H1 (cell line): ENCODE data around the gene FHL1. TPM values are rescaled to one million over a fixed set of nuclear protein-coding genes. Genes with fewer than 3 reads are reported as not detected.

Experiments used
- CTCF ChIA-PET: fragments of 300-600 bp; sonication (Branson Sonifier 250); formaldehyde crosslinking; loops from one replicate; lab custom pipeline; 2021; ENCODE audit not compliant: partially characterized antibody; lab: Charles Lee
- POLR2A ChIA-PET: fragments of 300-600 bp; sonication (Branson Sonifier 250); formaldehyde crosslinking; loops from one replicate; lab custom pipeline; 2021; ENCODE audit warnings: inconsistent platforms; ENCODE audit not compliant: partially characterized antibody; lab: Charles Lee
- DNase-seq, 2 experiments: peaks; one replicate each; pipeline versions ENCODE4 v3.0.0 to v3.0.0-alpha.2; 2010 to 2022; ENCODE audit warnings: low spot score in 2 of 2, low read depth in 1 of 2, mixed read lengths in 1 of 2
- FAIRE-seq: peaks from 2 replicates; lab custom pipeline; 2011; peaks lifted over from hg19 to GRCh38; lab: Jason Lieb, UNC
- H2AFZ ChIP-seq: 2 replicates; pipeline ENCODE4 v1.8.1; 2012; ENCODE audit warnings: low read length, inconsistent platforms
- H2AK5ac ChIP-seq: 2 replicates; pipeline ENCODE4 v1.6.1; 2013; ENCODE audit warnings: low read depth, low read length
- H2BK120ac ChIP-seq: replicated peaks from 2 replicates; pipeline ENCODE3; 2013; ENCODE audit warnings: low read depth, low read length, inconsistent platforms
- H2BK12ac ChIP-seq: 2 replicates; pipeline ENCODE4 v1.6.1; 2013; ENCODE audit warnings: low read depth, low read length
- H2BK15ac ChIP-seq: 2 replicates; pipeline ENCODE4 v1.6.1; 2013; ENCODE audit warnings: low read length
- H2BK20ac ChIP-seq: 2 replicates; pipeline ENCODE4 v1.6.1; 2013; ENCODE audit warnings: low read length
- H2BK5ac ChIP-seq: 2 replicates; pipeline ENCODE4 v1.6.1; 2013; ENCODE audit warnings: low read depth, low read length
- H3K14ac ChIP-seq: 2 replicates; pipeline ENCODE4 v1.6.1; 2013; ENCODE audit warnings: inconsistent platforms; ENCODE audit not compliant: insufficient read length
- H3K18ac ChIP-seq: 2 replicates; pipeline ENCODE4 v1.6.1; 2013; ENCODE audit warnings: low read length; ENCODE audit errors: extremely low read depth
- H3K23ac ChIP-seq: 2 replicates; pipeline ENCODE4 v1.6.1; 2013; ENCODE audit warnings: inconsistent platforms; ENCODE audit not compliant: insufficient read length
- H3K23me2 ChIP-seq: 2 replicates; pipeline ENCODE4 v1.6.1; 2013; ENCODE audit warnings: low read depth, low read length
- H3K27ac ChIP-seq: 2 replicates; pipeline ENCODE4 v1.6.1; 2011; ENCODE audit warnings: low read depth, low read length, inconsistent platforms
- H3K27me3 ChIP-seq, 4 experiments: replicated peaks in 1 of 4; 1 replicate in 1 of 4; 2 replicates in 3 of 4; pipeline versions ENCODE4 v1.6.1 to v1.8.1; 2011 to 2013; ENCODE audit warnings: low read length in 3 of 4, mild to moderate bottlenecking in 3 of 4, inconsistent platforms in 2 of 4, mixed read lengths in 2 of 4, moderate library complexity in 1 of 4; ENCODE audit not compliant: control insufficient read depth in 3 of 4, insufficient read depth in 3 of 4; ENCODE audit errors: extremely low read depth in 1 of 4
- H3K36me3 ChIP-seq, 4 experiments: 2 replicates each; pipeline versions ENCODE4 v1.6.1 to v1.8.1; 2011 to 2013; ENCODE audit warnings: mild to moderate bottlenecking in 4 of 4, low read length in 3 of 4, moderate library complexity in 2 of 4, control low read depth in 1 of 4, inconsistent platforms in 1 of 4; ENCODE audit not compliant: insufficient read depth in 4 of 4, control insufficient read depth in 2 of 4
- H3K4ac ChIP-seq: replicated peaks from 2 replicates; pipeline ENCODE3; 2013; ENCODE audit warnings: low read length, low read depth, mixed read lengths, inconsistent platforms; ENCODE audit not compliant: insufficient read length
- H3K4me1 ChIP-seq, 4 experiments: replicated peaks in 1 of 4; 1 replicate in 1 of 4; 2 replicates in 3 of 4; pipeline versions ENCODE4 v1.6.1 to v1.8.1; 2011 to 2013; ENCODE audit warnings: low read length in 3 of 4, inconsistent platforms in 2 of 4, mixed read lengths in 1 of 4; ENCODE audit not compliant: insufficient read depth in 4 of 4, control insufficient read depth in 3 of 4
- H3K4me2 ChIP-seq, 2 experiments: 2 replicates each; pipeline versions ENCODE4 v1.6.1 to v1.8.1; 2011 to 2013; ENCODE audit warnings: low read depth in 2 of 2, low read length in 2 of 2, control low read depth in 1 of 2, inconsistent platforms in 1 of 2, mild to moderate bottlenecking in 1 of 2; ENCODE audit not compliant: insufficient read depth in 1 of 2
- H3K4me3 ChIP-seq, 4 experiments: fragments of 200-600, 300-600 bp in 1 of 4; sonication (generic), shearing (Covaris generic), sonication (Bioruptor Twin) in 1 of 4; 2 replicates each; pipeline versions ENCODE4 v1.5.1 to v1.8.1; 2011 to 2016; ENCODE audit warnings: low read length in 4 of 4, low read depth in 3 of 4, control low read depth in 2 of 4, inconsistent platforms in 2 of 4, mild to moderate bottlenecking in 2 of 4, mixed read lengths in 1 of 4, moderate library complexity in 1 of 4; ENCODE audit not compliant: insufficient read depth in 2 of 4; ENCODE audit errors: extremely low read depth in 1 of 4
- H3K56ac ChIP-seq: replicated peaks from 2 replicates; pipeline ENCODE3; 2013; ENCODE audit warnings: low read depth, mild to moderate bottlenecking, mixed read lengths, low read length, inconsistent platforms; ENCODE audit not compliant: insufficient read length
- H3K79me1 ChIP-seq: 2 replicates; pipeline ENCODE4 v1.6.1; 2013; ENCODE audit warnings: low read depth, low read length, control low read depth
- H3K79me2 ChIP-seq, 2 experiments: 2 replicates each; pipeline versions ENCODE4 v1.6.1 to v1.8.1; 2012 to 2013; ENCODE audit warnings: low read length in 2 of 2, mild to moderate bottlenecking in 2 of 2, inconsistent platforms in 1 of 2; ENCODE audit not compliant: insufficient read depth in 2 of 2, control insufficient read depth in 1 of 2
- H3K9ac ChIP-seq, 4 experiments: replicated peaks in 1 of 4; 1 replicate in 1 of 4; 2 replicates in 3 of 4; pipeline versions ENCODE4 v1.6.1 to v1.8.1; 2011 to 2013; ENCODE audit warnings: low read depth in 3 of 4, low read length in 3 of 4, control low read depth in 2 of 4, mild to moderate bottlenecking in 2 of 4, moderate library complexity in 2 of 4, inconsistent platforms in 1 of 4; ENCODE audit errors: extremely low read depth in 1 of 4
- H3K9me3 ChIP-seq, 2 experiments: 2 replicates each; pipeline versions ENCODE4 v1.6.1 to v1.8.1; 2012 to 2013; ENCODE audit warnings: mild to moderate bottlenecking in 2 of 2, moderate library complexity in 2 of 2, control low read depth in 1 of 2, inconsistent platforms in 1 of 2, low read depth in 1 of 2, low read length in 1 of 2, mixed read lengths in 1 of 2; ENCODE audit not compliant: insufficient read depth in 2 of 2
- H4K20me1 ChIP-seq, 2 experiments: replicated peaks in 1 of 2; 2 replicates each; pipeline versions ENCODE3 to v1.8.1; 2011 to 2013; ENCODE audit warnings: inconsistent platforms in 2 of 2, low read length in 2 of 2, mild to moderate bottlenecking in 1 of 2; ENCODE audit not compliant: insufficient read depth in 2 of 2, control insufficient read depth in 1 of 2
- H4K5ac ChIP-seq: 2 replicates; pipeline ENCODE4 v1.6.1; 2013; ENCODE audit warnings: low read length, low read depth, mixed read lengths, inconsistent platforms; ENCODE audit not compliant: insufficient read length
- H4K8ac ChIP-seq: 2 replicates; pipeline ENCODE4 v1.8.0; 2013; ENCODE audit warnings: mild to moderate bottlenecking, moderate library complexity, low read length, inconsistent platforms; ENCODE audit not compliant: insufficient read depth; ENCODE audit errors: extremely low read depth
- H4K91ac ChIP-seq: replicated peaks from 2 replicates; pipeline ENCODE3; 2013; ENCODE audit warnings: low read length, mixed read lengths, inconsistent platforms; ENCODE audit not compliant: insufficient read length
- BCL11A ChIP-seq, 2 experiments: IDR thresholded peaks; one replicate each; pipeline ENCODE4 v1.6.1; 2011; ENCODE audit warnings: low read depth in 2 of 2, low read length in 2 of 2, mild to moderate bottlenecking in 2 of 2
- MAX ChIP-seq: IDR thresholded peaks from 2 replicates; pipeline ENCODE4 v1.6.1; 2012; ENCODE audit warnings: inconsistent platforms
- RNF2 ChIP-seq: fragments of 200-900, 300-1000 bp; sonication (generic); IDR thresholded peaks from 2 replicates; pipeline ENCODE4 v1.7.1; 2016; ENCODE audit warnings: borderline replicate concordance, low read depth, mild to moderate bottlenecking, antibody characterized with exemption, low read length; ENCODE audit not compliant: poor library complexity, severe bottlenecking; ENCODE audit errors: missing control alignments
- TEAD4 ChIP-seq: IDR thresholded peaks from 2 replicates; pipeline ENCODE4 v1.6.1; 2012; ENCODE audit warnings: low read depth, low read length, inconsistent platforms, mixed read lengths
- WGBS, 2 experiments: shearing (Covaris generic) in 1 of 2; methylation state at CpG; one replicate each; pipeline versions ENCODE4 v1.1.6 to v1.1.7; 2013 to 2015; ENCODE audit warnings: low lambda C conversion rate in 2 of 2, mixed read lengths in 2 of 2, inconsistent platforms in 1 of 2, low coverage in 1 of 2, missing lambda C conversion rate in 1 of 2; ENCODE audit not compliant: insufficient replicate concordance in 2 of 2, insufficient coverage in 1 of 2, insufficient read length in 1 of 2; ENCODE audit errors: extremely low coverage in 1 of 2, missing lambda C conversion rate in 1 of 2; 5-methylcytosine and 5-hydroxymethylcytosine counted together
- polyA plus RNA-seq, 7 experiments: library from polyadenylated mRNA; depleted of rRNA in 3 of 7; stranded (reverse) in 5 of 7; unstranded in 2 of 7; fragments of >200 nt in 5 of 7; fragments of 200-250 nt in 2 of 7; gene quantifications; 1 replicate in 5 of 7; 2 replicates in 1 of 7; 4 replicates in 1 of 7; pipeline versions ENCODE4 v1.2.1 to v1.2.3, GENCODE V29; 2011 to 2013; ENCODE audit warnings: missing spikeins in 2 of 7, mixed read lengths in 2 of 7
- total RNA-seq: library from RNA; stranded (reverse); fragmentation: NEBNext Ultra II Directional; extraction: Animal tissue kit (Norgen Biotek cat#: 25700); gene quantifications from 2 replicates; pipeline ENCODE4 v1.2.1, GENCODE V29; 2021

FHL1 gene
- total and polyA plus RNA-seq, 2 of the 8 experiments (the other 6 are each of a cell fraction or from before 2014, with no cell fraction given): 45.0 to 56.5 TPM

GRCh38 chrX:136193771-136194170 is 46.4 kb downstream of the FHL1 start:
- no peak overlapping the region for H2AK5ac ChIP-seq
- H4K8ac ChIP-seq: no peak overlapping the region
- CTCF ChIA-PET: interaction anchor here (0.6 to 1.5 kb wide), 2 partner anchors 28 to 31 kb away, joined by 3 to 4 read pairs; no protein-coding TSS in a partner anchor
- H2AFZ ChIP-seq: no peak overlapping the region
- no peak overlapping the region for H3K4me2 ChIP-seq
- H3K56ac ChIP-seq: no peak overlapping the region
- no peak overlapping the region for H2BK20ac ChIP-seq
- no peaks in the 10 kb centered on the region for H3K27me3 ChIP-seq
- no peak for DNase-seq
- H3K79me1 ChIP-seq: no peaks in the 10 kb centered on the region
- WGBS, 2 experiments: 84% methylated on average over 3 of the region's 4 CpGs; no CpG with 5 or more reads in 1 of the 2 experiments
- H4K91ac ChIP-seq: no peak overlapping the region
- H3K4me1 ChIP-seq: no peaks in the 10 kb centered on the region
- no peaks in the 10 kb centered on the region for H4K20me1 ChIP-seq
- H4K5ac ChIP-seq: no peak overlapping the region
- no peak overlapping the region for H2BK5ac ChIP-seq
- no peak overlapping the region for H3K4me3 ChIP-seq
- H3K9me3 ChIP-seq: no peaks in the 10 kb centered on the region
- H3K79me2 ChIP-seq: no peaks in the 10 kb centered on the region
- TF ChIP-seq MAX (no peak), BCL11A (IDR thresholded peaks at IDR 0.05; ENCODE audit: low read depth in 2 of 2, low read length in 2 of 2) (no peak), TEAD4 (no peak), RNF2 (no peak)
- TF ChIP-seq, all 59 proteins: peak for 0
- no peaks in the 10 kb centered on the region for H3K36me3 ChIP-seq
- H2BK15ac ChIP-seq: no peak overlapping the region
- no peak overlapping the region for H3K14ac ChIP-seq
- H2BK12ac ChIP-seq: no peak overlapping the region
- H3K23ac ChIP-seq: no peak overlapping the region
- no peak overlapping the region for H3K4ac ChIP-seq
- no peak for FAIRE-seq
- no peak overlapping the region for H3K18ac ChIP-seq
- no peaks in the 10 kb centered on the region for H3K23me2 ChIP-seq
- POLR2A ChIA-PET: no interaction called here
- no peak overlapping the region for H2BK120ac ChIP-seq
- H3K27ac ChIP-seq: no peak overlapping the region
- no peak overlapping the region for H3K9ac ChIP-seq
